ENCODE results near the gene C1QTNF3.
"Not testable (repeated sequence)": the region's sequence is repeated elsewhere in the genome, so short reads cannot be mapped to it uniquely, and the experiment has no call there.

The C1QTNF3 gene

DNA sequence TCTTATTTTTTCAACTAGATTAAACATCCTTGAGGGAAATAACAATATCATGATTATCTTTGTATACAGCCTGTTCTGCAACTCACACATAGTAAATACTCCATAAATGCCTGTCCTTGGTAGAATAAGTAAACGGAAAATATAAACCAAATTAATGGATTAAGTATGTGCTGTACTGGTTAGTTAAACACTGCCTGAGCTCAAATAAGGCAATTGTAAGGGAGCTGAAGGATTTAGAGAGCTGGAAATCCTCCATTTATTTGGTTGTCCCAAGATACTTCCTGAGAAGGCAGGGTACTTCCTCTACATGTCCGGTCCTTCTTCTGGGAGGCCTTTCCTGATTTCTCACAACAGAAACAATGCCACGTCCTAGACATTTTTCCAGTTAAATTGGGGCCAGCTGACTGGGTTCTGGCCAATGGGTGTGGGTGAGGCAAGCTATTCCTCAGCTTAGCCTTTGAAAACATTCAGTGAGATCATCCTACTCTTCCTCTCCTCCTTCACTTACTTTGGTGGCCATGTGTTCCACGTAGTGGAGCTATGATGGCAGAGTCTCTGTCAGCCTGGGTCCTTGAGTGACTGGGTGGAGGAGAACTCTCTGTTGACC lies 8.5 kb upstream of the C1QTNF3 start:
- DNase-seq: no peak

DNA sequence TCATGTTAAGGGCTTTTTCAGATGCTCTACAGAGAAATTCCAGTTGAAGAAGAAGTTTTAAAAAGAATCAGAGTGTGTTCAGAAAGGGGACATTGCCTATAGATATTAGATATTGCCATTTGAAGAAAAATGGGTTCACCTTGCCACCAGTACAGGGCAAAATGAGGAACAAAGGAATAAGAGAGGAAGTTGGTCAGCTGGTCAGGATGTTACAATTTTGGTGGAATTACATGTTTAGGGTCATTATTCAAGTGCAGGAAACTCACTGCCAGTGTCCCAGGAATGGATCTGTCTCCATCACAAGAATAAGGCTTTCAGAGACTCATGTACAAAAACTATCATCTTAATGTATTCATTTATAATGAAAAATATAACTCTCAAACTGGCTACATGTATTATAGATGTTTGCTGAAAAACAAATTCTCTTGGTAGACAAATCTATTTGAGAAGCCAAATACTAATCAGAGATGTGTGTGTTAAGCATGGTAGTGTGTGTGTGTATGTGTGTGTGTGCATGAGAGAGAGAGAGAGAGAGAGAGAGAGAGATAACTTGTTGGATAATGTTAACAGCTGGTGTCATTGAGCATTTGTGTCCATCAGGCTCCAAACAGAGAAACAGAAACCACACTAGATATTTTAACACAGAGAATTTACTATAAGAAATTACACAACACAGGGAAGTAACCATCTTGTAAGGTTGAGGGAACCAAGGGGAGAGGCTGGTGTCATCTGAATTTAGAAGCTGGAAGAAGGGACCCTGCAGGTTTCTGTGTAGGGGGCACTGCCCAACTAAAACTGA lies 5.0 kb upstream of the C1QTNF3 start:
- DNase-seq: no peak

GRCh38 chr5:34047143-34047542 lies 4.1 kb upstream of the C1QTNF3 start:
- DNase-seq: no peak

- DNase-seq: no peak
Observed at GRCh38 chr5:34045996-34046395, 3.0 kb upstream of the C1QTNF3 start.

GRCh38 chr5:34045023-34045422 lies 2.0 kb upstream of the C1QTNF3 start:
- DNase-seq: no peak

DNA sequence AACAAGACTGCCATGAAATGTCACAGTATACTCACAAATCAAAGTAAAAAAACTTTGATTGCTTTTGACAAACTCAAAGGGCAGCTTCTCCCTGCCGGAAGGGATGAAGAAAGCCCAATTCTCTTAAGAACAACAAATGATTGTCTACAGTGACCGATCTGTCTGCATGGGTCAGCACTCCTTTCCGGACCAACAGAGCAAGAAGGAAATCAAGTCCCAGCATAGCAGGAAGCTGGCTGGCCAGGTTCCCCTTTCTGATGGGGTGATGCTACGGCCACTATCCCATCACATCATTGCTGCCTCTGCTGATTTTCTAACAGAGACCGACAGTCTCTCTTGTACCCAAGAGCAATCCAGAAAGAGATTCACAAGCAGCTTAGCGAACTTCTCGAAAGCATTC lies 692 bp downstream of the C1QTNF3 start:
- DNase-seq: no peak

GRCh38 chr5:34041247-34041972 lies 1.6 kb downstream of the C1QTNF3 start:
- DNase-seq: no peak

GRCh38 chr5:34040472-34040871 lies 2.5 kb downstream of the C1QTNF3 start:
- no peak for DNase-seq

GRCh38 chr5:34039398-34040157 lies 3.4 kb downstream of the C1QTNF3 start:
- DNase-seq: no peak

- no peak for DNase-seq
Observed at GRCh38 chr5:34038838-34039237, 4.2 kb downstream of the C1QTNF3 start.

DNA sequence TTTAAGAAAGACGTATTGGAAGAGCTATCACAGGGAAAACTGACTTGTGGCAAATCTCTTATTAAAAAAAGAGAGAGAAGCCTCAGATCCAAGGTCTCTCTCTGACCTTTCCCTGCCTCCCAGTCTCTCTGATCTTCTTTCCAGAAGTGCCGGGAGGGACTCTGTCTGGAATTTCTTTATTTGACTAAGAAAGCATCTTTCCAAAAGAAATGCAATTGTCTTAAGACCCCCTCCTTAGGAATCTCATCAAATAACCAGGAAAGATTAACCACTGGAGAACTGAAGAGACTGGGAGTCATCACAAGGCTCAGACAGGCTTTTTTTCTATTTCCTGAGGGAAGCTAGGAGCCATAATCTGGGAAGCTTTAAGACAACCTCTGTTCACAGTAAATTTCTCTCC lies 4.6 kb downstream of the C1QTNF3 start:
- DNase-seq: no peak

DNA sequence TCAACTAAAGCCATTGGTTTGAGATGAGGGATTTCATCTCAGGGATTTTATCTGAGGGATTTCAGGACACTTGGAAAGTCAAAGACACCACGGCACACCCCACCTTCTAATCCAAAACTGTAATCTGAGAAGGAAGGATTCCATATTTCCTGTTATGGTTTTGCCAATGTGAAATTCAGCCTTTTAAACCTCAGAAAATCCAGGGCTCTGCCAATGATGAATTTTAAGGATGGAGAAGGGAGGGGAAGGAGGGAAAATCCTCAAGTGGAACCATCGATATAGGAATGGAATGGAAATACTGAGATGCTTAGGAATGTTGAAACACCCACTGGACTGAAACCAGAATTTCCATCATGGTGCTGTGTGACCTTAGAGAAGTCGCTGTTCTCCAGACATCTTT lies 5.3 kb downstream of the C1QTNF3 start:
- DNase-seq: no peak

DNA sequence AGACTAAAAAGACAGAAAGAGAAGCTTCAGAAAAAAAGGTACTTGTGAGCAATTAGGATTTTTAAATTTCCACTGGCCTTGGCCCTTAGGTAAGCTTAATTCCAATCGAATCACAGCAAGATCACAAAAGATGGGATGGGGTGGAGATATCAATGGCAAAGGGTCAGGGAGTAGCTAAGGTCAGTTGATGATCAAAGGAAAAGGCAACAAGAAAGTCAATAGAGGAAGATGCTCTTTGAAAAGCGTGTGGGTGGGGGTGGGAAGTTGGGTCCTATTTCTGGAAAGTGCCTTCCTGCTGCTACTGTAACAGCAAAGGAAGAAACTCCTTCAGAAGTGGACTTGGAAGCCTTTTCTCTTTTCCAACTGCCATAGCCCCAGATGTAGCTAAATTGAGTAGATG lies 7.3 kb downstream of the C1QTNF3 start:
- DNase-seq: no peak

- DNase-seq: no peak
Observed at GRCh38 chr5:34034534-34035327, 8.3 kb downstream of the C1QTNF3 start.

- DNase-seq: no peak
Observed at GRCh38 chr5:34031966-34032365, 11.0 kb downstream of the C1QTNF3 start.

DNA sequence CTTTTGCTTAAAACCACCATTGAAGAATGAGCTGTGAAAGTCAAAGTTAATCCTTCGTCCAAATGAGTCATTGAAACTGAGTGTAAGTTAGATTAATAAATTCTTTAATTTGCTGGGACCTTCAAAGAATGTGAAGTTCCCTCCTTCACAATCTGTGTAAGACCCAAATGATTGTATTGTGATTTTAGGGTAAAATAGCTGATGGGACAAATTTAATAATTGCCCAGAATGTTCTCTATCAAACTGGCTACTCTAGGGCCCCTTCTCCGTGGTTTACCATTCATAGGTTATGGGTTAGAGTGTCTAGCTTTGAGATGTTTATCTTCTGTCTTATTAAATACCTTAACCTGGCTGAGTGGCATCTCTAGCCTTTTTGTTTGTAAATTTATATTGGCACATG lies 11.9 kb downstream of the C1QTNF3 start:
- DNase-seq: no peak

GRCh38 chr5:34030585-34030984 lies 12.4 kb downstream of the C1QTNF3 start:
- not testable (repeated sequence) for DNase-seq

GRCh38 chr5:34030048-34030447 lies 13.0 kb downstream of the C1QTNF3 start:
- DNase-seq: no peak

- DNase-seq: no peak
Observed at GRCh38 chr5:34028349-34028748, 14.7 kb downstream of the C1QTNF3 start.

DNA sequence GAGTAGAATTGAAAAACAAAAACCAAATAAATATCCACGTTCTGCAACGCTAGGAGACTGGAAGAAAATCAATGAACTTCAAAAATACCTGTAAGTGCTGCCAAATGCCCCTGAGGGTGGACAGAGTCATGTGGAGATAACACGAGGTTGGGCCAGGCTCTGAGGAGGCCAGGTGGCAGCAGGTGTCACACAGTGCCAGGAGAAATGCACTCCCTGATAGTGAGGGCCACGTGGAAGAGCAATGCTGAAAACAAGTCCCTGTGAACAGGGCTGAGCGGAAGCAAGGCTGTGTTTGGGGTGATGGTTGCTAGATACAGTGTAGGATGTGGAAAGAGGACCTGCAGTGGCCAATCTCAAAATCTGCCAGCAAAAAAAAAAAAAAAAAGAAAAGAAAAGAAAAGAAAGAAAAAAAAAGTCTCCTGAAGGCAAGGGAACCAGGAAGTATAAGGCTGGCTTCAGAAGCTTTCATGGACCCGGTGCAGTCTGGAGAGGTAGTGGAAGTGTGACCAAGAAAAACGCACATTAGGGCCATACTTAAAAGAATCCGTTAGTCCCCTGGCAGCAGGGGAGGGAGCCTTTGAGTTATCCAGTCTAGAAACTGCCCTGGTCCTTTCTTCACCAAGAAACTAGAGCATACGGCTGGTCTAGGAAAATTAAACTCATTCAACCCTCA lies 16.8 kb downstream of the C1QTNF3 start:
- DNase-seq: no peak

GRCh38 chr5:34022121-34022705 lies 20.8 kb downstream of the C1QTNF3 start:
- no peak for DNase-seq
